A549 (cell line): ENCODE data around the gene FBLN5.
"Not testable (repeated sequence)": the region's sequence is repeated elsewhere in the genome, so short reads cannot be mapped to it uniquely, and the experiment has no call there.

Source experiments
- CTCF ChIP-seq: fragments of >200 bp; sonication (Bioruptor Twin); formaldehyde crosslinking; IDR thresholded peaks from 3 replicates; pipeline ENCODE4 v1.5.1; 2016
- EHMT2 ChIP-seq: fragments of 200-600 bp; sonication (generic); IDR thresholded peaks from 2 replicates; pipeline ENCODE4 v1.6.1; 2016; ENCODE audit warnings: antibody characterized with exemption, low read depth, mild to moderate bottlenecking, moderate library complexity
- RAD21 ChIP-seq, 2 experiments: fragments of >200 bp in 1 of 2; sonication (Bioruptor Twin) in 1 of 2; formaldehyde crosslinking in 1 of 2; IDR thresholded peaks in 1 of 2; conservative IDR thresholded peaks in 1 of 2; 2 replicates in 1 of 2; 3 replicates in 1 of 2; pipeline ENCODE4 v1.6.1; 2012 to 2018; ENCODE audit warnings: inconsistent platforms in 1 of 2

- not testable (repeated sequence) for TF ChIP-seq CTCF; EHMT2; RAD21 (conservative IDR thresholded peaks at IDR 0.05 in 1 of 2, IDR thresholded peaks at IDR 0.05 in 1 of 2)
Observed at GRCh38 chr14:91845056-91845455, 102.4 kb downstream of the FBLN5 start.
